Cerebellar nuclear complex (tissue), 1 donor: ENCODE measurements around the gene PRDM1.

Experiments
- DNase-seq, 2 experiments: peaks; one replicate each; lab custom pipeline; 2025; lab: John Stamatoyannopoulos, UW

The PRDM1 gene

DNA sequence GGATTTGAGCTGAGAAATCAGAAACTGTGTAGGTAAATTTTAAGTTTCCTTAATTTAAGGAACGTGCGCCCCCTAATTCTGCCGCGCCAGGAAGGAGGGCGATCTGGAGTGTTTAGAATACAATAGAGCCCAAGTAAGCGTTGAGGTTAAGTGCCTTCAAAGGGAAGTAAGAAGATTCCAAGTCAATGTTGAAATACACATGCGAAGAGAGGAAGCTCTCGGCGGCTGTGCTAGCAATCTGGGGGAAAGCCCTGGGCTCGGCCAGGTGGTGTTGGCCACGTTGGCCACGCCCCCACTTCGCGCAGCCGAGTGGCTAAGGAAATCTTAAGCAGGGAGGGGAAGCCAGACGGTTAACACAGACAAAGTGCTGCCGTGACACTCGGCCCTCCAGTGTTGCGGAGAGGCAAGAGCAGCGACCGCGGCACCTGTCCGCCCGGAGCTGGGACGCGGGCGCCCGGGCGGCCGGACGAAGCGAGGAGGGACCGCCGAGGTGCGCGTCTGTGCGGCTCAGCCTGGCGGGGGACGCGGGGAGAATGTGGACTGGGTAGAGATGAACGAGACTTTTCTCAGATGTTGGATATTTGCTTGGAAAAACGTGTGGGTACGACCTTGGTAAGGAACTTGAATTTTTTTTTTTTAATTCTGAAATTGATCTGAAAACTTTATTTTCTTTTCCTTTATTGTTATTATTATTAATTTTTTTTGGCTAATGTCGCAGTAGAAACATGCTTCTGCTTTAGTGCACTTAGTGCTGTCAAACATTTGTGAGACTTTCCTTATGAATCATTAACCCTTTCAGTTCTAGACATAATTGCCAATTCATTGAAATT, at the start of gene PRDM1:
Gene PRDM1, plus strand, starts transcription at position 353 of the 830 bp plus-strand sequence. Its CDS starts 218 bp downstream, at position 571.
- DNase-seq, result peak; percentile 59 to 77

DNA sequence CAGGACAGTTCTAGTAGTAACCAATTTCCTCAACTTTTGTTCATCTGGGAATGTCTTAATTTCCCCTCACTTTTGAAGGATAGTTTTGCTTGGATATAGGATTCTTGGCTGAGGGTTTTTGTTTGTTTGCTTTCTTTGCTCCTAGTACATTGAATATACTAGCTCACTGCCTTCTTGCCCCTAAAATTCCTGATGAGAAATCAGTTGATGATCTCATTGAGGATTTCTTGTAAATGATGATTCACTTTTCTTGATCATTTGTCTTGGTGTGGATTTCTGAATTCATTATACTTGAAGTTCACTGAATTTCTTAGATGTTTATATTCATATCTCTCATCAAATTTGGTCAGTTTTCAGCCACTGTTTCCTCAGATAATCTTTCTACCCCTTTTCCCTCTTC, 49.1 kb upstream of the PRDM1 start:
- no peak for DNase-seq

GRCh38 chr6:106039897-106040592, 46.1 kb upstream of the PRDM1 start:
- no peak for DNase-seq

GRCh38 chr6:106044151-106044550, 42.0 kb upstream of the PRDM1 start:
- DNase-seq, result no peak

DNA sequence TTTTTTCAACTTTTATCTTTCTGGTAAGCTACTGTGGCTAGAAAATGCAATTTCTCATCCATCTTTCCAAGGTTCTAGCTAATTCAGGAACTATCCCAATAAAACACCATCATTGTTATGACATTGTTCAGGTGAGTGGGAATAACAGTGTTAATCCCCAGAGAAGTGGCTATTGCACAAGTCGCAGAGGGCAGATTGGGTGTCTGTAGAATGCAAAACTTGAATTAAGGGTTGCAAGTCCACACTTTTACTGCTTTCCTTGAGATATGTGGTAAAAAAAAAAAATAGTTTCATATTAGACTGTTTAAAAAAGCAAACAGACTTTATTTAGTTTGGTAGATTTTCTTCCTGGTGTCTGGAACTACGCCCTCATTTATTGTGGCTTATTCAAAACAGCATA, 41.1 kb upstream of the PRDM1 start:
- DNase-seq, result no peak

- no peak for DNase-seq
Measured at GRCh38 chr6:106046116-106046853, 39.9 kb upstream of the PRDM1 start.

- no peak for DNase-seq
Measured at GRCh38 chr6:106046854-106047200, 39.3 kb upstream of the PRDM1 start.

GRCh38 chr6:106048336-106048735, 37.8 kb upstream of the PRDM1 start:
- DNase-seq, result no peak

DNA sequence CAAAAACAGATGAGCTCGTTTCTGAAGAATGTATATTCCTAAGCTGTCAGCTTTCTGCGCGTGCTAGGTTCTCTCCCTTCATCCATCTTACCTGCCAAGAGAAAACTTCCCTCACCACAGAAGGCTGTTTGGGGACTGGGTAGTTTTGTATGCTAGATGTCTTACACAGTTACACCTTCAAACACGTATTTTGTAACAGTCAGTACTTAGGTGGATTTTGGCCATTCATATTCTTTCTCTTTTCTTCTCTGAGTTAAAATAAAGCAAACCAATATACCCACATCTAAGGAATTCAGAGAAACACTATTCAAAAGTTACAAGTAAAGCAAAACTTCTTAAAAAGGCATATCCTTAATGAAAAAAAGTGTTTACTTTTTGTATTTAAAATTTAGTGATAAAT, 35.6 kb upstream of the PRDM1 start:
- DNase-seq, result no peak

GRCh38 chr6:106051226-106051625, 34.9 kb upstream of the PRDM1 start:
- DNase-seq, result no peak

- DNase-seq, result no peak
Measured at GRCh38 chr6:106053484-106054205, 32.5 kb upstream of the PRDM1 start.

- DNase-seq, result no peak
Measured at GRCh38 chr6:106055489-106055888, 30.6 kb upstream of the PRDM1 start.

- DNase-seq, result no peak
Measured at GRCh38 chr6:106056060-106056745, 29.9 kb upstream of the PRDM1 start.

DNA sequence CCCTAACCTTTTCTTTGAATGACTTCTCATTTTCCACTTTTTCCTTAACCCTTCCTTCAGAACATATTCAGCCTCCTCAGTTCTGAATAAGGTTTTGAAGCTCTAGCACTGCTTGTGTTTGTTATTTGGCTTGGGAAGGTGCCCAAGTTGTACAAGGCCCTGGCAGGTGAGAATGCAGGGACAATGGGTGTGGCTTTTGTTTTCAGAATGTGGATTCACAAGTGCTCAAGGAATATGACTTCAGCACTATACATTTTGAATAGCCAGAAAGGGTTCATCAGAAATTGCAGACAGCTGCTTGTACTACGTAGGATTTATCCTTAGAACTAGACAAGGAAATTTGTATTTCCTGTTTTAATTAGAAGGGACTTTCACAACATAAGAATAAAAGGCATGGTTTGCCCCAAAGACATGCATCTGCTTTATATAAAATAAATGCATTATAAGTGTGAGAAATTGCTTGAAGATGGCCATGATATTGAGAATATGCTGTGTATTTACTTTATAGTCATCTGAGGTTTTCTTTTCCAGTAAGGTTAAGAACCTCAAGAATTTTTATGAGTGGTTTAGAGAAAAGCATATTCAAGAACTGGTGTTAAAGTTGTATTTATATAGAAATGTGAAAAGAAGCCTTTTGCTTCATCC, 29.3 kb upstream of the PRDM1 start:
- DNase-seq, result no peak

DNA sequence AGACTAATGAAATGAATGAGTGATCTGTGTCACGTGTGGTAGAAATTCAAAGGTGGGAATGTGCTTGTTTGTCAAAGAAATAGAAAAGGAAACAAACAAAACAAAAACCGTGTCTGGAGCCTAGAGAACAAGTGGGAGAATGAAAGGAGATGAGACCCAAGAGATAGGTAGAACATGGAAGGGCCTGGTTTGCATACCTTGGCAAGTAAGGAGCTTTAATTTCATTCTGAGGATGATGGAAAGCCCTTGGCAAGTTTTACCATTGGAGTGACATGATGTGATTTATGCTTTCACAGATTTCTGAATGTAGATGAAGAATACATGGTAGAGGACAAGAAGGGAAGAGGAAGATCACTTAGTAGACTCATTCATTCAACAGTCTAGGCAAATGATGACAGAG, 26.8 kb upstream of the PRDM1 start:
- DNase-seq, result no peak

DNA sequence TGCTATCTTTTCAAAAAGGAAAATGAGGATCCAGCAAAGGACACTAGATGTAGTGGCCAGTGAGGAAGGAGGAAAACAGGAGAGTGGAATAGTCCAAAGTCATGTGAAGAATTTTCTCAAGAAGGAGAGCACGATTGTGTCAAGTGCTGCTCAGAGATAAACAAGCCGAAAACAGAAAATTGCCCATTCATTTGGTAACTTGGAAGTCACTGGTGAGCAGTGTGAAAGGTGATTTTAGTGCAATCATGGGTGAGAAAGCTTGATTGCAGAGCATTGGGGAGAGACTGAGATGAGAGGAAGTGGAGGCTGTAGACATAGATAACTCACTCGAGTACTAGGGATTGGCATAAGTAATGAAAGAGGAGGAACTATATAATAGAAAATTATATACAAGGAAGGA, 26.0 kb upstream of the PRDM1 start:
- no peak for DNase-seq

DNA sequence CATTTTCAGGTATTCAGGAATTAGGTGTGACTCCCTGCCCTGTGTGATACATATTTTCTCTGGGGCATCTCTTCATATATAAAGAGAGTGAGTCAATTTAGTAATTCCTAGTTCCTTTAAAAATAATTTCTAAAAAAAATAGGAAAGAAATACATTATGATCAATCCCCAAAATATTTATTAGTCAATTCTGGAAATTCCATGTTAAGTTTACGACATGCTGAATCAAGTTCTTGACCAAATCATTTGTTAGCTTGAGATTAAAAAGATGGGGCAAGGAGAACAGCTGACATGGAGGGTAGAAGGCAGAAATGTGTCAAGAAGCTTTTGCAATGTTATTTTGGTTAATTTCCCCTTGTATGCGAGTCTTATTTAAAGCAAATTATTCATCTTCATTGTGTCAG, 22.7 kb upstream of the PRDM1 start:
- DNase-seq, result no peak

- DNase-seq, result no peak
Measured at GRCh38 chr6:106064142-106064541, 22.0 kb upstream of the PRDM1 start.

DNA sequence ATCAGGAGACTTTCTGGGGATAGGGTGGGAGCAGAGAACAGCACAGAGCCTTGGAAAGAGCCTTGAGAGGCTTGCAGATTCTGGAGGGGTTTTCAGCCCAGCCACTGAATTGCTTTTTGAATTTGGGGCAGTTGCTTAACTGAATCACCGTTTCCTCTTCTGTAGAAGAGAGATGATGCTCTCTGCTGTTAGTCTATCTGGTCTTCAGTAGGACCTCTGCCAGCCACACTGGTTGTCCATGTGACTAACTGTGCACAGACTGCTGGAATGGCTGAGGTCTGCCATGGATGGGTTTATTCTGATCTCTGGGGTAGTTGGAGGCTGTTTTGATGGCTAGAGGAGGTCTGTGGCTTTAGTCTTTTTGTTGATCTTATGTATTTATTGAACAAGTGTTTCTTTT, 21.4 kb upstream of the PRDM1 start:
- no peak for DNase-seq

- no peak for DNase-seq
Measured at GRCh38 chr6:106066989-106067388, 19.1 kb upstream of the PRDM1 start.

- no peak for DNase-seq
Measured at GRCh38 chr6:106069478-106069877, 16.7 kb upstream of the PRDM1 start.
